WI38 (cell line): ENCODE data around the gene GADL1.

Source experiments
- H3K4me3 ChIP-seq: 2 replicates; pipeline ENCODE4 v1.5.1; 2011; ENCODE audit warnings: low read depth, mild to moderate bottlenecking, control low read depth, low read length
- CTCF ChIP-seq: IDR thresholded peaks from 2 replicates; pipeline ENCODE4 v1.5.1; 2012; ENCODE audit warnings: low read depth, mild to moderate bottlenecking, control low read depth, low read length

Gene GADL1

GRCh38 chr3:30760737-30761136 lies 133.7 kb downstream of the GADL1 start:
- no peak overlapping the region for H3K4me3 ChIP-seq

GRCh38 chr3:30760040-30760695 lies 134.3 kb downstream of the GADL1 start:
- no peak for TF ChIP-seq CTCF

More at GRCh38 chr3:30760737-30761136, 133.7 kb downstream of the GADL1 start:
- TF ChIP-seq CTCF, result no peak

GRCh38 chr3:30756218-30756617 lies 138.2 kb downstream of the GADL1 start:
- no peak for TF ChIP-seq CTCF
- H3K4me3 ChIP-seq, result no peak overlapping the region

More at GRCh38 chr3:30760040-30760695, 134.3 kb downstream of the GADL1 start:
- no peak overlapping the region for H3K4me3 ChIP-seq

GRCh38 chr3:30754426-30754825 lies 140.0 kb downstream of the GADL1 start:
- TF ChIP-seq CTCF, result no peak
- no peak overlapping the region for H3K4me3 ChIP-seq

GRCh38 chr3:30753766-30754165 lies 140.7 kb downstream of the GADL1 start:
- no peak for TF ChIP-seq CTCF
- no peak overlapping the region for H3K4me3 ChIP-seq

- no peak overlapping the region for H3K4me3 ChIP-seq
- no peak for TF ChIP-seq CTCF
Observed at GRCh38 chr3:30752970-30753369, 141.5 kb downstream of the GADL1 start.

- no peak overlapping the region for H3K4me3 ChIP-seq
- TF ChIP-seq CTCF, result no peak
Observed at GRCh38 chr3:30752491-30752890, 142.0 kb downstream of the GADL1 start.
